DMS153 treated with DMSO at 0.1 percent for 48 hours (cell line): ENCODE results near the gene GCNT2.
"Not testable (repeated sequence)": the region's sequence is repeated elsewhere in the genome, so short reads cannot be mapped to it uniquely, and the experiment has no call there.

ENCODE experiments used
- DNase-seq: peaks from one replicate; lab custom pipeline; 2025; ENCODE audit not compliant: unreplicated experiment; lab: John Stamatoyannopoulos, UW

The GCNT2 gene

GRCh38 chr6:10658910-10659698, 138.0 kb downstream of the GCNT2 start:
- no peak for DNase-seq

DNA sequence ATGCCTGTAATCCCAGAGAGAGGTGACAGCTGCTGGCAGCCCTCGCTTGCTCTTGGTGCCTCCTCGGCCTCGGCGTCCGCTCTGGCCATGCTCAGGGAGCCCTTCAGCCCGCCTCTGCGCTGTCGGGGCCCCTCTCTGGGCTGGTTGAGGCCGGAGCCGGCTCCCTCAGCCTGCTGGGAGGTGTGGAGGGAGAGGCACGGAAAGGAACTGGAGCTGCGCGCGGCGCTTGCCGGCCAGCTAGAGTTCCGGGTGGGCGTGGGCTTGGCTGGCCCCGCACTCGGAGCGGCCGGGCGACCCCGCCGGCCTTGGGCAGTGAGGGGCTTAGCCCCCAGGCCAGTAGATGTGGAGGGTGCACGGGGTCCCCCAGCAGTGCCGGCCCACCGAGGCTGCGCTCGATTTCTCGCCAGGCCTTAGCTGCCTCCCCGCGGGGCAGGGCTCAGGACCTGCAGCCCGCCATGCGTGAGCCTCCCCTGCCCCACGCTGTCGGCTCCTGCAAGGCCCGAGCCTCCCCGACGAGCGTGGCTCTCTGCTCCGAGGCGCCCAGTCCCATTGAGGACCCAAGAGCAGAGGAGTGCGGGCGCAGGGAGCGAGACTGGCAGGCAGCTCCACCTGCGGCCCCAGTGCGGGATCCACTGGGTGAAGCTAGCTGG, 138.7 kb downstream of the GCNT2 start:
- no peak for DNase-seq

- DNase-seq: not testable (repeated sequence)
Observed at GRCh38 chr6:10660431-10661191, 139.5 kb downstream of the GCNT2 start.

- no peak for DNase-seq
Observed at GRCh38 chr6:10662207-10662606, 141.1 kb downstream of the GCNT2 start.

GRCh38 chr6:10662742-10663141, 141.6 kb downstream of the GCNT2 start:
- DNase-seq: no peak

DNA sequence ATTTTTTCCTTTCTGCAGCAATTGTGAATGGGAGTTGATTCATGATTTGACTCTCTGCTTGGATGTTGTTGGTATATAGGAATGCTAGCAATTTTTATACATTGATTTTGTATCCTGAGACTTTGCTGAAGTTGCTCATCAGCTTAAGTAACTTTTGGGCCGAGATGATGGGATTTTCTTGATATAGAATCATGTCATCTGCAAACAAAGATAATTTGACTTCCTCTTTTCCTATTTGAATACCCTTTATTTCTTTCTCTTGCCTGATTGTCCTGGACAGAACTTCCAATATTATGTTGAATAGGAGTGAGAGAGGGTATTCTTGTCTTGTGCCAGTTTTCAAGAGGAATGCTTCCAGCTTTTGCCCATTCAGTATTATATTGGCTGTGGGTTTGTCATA, 144.4 kb downstream of the GCNT2 start:
- not testable (repeated sequence) for DNase-seq

- DNase-seq: no peak
Observed at GRCh38 chr6:10668126-10668917, 147.2 kb downstream of the GCNT2 start.

- no peak for DNase-seq
Observed at GRCh38 chr6:10676403-10676802, 155.3 kb downstream of the GCNT2 start.

DNA sequence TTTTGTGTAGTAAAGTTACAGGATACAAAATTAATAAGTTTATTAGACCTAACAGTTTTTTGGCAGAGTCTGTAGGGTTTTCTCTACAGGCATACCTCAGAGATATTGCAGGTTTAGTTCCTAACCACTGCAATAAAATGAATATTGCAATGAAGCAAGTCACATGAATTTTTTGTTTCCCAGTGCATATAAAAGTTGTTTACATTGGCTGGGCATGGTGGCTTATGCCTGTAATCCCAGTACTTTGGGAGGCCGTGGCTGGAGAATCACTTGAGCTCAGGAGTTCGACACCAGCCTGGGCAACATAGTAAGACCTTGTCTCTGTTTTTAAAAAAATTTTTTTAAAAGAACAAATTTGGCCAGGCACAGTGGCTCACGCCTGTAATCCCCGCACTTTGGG, 157.3 kb downstream of the GCNT2 start:
- no peak for DNase-seq
